GM06990 (cell line): Measurements from ENCODE around the gene AOX1.

Experiments used
- DNase-seq: peaks from one replicate; pipeline ENCODE4 v3.0.0-alpha.2; 2011; ENCODE audit not compliant: insufficient read length; ENCODE audit errors: extremely low read depth
- H3K27me3 ChIP-seq: replicated peaks from 2 replicates; pipeline ENCODE4 v1.6.0; 2011; ENCODE audit warnings: low read length; ENCODE audit not compliant: control insufficient read depth, insufficient read depth
- H3K36me3 ChIP-seq: 2 replicates; pipeline ENCODE4 v1.5.1; 2011; ENCODE audit warnings: low read length; ENCODE audit not compliant: control insufficient read depth, insufficient read depth
- H3K4me3 ChIP-seq: replicated peaks from 2 replicates; pipeline ENCODE4 v1.5.1; 2011; ENCODE audit warnings: low read depth, mild to moderate bottlenecking, control low read depth, low read length
- TF ChIP-seq, protein P1 (sequence below): IDR thresholded peaks from 2 replicates; pipeline ENCODE4 v1.5.1; 2011; ENCODE audit warnings: low read length, control low read depth, mild to moderate bottlenecking, inconsistent platforms; ENCODE audit not compliant: insufficient read depth, poor library complexity, severe bottlenecking

The AOX1 gene

DNA sequence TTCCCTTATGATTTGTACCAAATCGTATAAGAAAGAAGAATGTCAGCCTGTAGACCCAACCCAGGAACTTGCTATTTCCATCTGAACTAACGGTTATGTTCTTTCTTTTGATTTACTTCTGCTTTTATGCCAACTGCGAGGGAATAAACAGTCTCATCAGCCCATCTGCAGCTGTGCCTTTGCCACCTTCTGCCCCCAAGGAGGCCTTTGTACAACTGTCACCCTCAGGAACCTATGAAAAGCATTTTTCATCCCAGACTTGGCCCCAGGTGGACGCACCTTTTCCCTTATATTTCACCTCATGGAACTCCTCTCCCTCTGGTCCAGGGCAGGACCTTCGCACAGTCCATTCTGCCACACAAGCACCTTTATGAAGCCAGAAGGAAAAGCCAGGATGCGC, 109.8 kb downstream of the AOX1 start:
- TF ChIP-seq, protein P1, sequence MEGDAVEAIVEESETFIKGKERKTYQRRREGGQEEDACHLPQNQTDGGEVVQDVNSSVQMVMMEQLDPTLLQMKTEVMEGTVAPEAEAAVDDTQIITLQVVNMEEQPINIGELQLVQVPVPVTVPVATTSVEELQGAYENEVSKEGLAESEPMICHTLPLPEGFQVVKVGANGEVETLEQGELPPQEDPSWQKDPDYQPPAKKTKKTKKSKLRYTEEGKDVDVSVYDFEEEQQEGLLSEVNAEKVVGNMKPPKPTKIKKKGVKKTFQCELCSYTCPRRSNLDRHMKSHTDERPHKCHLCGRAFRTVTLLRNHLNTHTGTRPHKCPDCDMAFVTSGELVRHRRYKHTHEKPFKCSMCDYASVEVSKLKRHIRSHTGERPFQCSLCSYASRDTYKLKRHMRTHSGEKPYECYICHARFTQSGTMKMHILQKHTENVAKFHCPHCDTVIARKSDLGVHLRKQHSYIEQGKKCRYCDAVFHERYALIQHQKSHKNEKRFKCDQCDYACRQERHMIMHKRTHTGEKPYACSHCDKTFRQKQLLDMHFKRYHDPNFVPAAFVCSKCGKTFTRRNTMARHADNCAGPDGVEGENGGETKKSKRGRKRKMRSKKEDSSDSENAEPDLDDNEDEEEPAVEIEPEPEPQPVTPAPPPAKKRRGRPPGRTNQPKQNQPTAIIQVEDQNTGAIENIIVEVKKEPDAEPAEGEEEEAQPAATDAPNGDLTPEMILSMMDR: no peak
- Histone ChIP-seq H3K36me3 (no peaks in the 10 kb centered on the region), H3K27me3 (peaks cover 2% of the 10 kb centered on the region; the same call in 1 of the 2 replicates), H3K4me3 (no peak overlapping the region)
- no peak for DNase-seq

GRCh38 chr2:200698217-200698616, 112.4 kb downstream of the AOX1 start:
- no peak for DNase-seq
- Histone ChIP-seq H3K4me3 (no peak overlapping the region), H3K27me3 (peaks cover 2% of the 10 kb centered on the region; the same call in 1 of the 2 replicates), H3K36me3 (no peaks in the 10 kb centered on the region)
- TF ChIP-seq, protein P1: no peak

DNA sequence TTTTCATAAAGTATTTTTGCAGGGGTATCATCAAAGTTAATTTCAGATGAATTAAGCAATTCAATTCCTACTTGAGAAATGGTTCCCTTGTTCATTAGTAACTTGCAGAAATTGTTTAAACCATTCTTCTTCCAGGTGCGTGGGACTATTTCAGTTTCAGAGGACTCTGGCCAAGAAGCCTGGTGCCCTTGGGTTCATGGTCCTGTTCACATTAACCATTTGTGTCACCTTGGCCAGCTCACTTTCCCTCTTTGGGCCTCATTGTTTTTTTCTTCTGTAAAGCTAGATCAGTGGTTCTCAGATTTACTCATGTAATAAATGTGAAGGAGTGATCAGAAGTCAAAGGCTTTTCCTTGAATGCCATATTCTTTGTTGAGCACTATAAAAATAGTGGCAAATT, 113.5 kb downstream of the AOX1 start:
- no peak overlapping the region for H3K4me3 ChIP-seq
- H3K36me3 ChIP-seq: no peaks in the 10 kb centered on the region
- DNase-seq: no peak
- TF ChIP-seq, protein P1: no peak
- peaks cover 2% of the 10 kb centered on the region; the same call in 1 of the 2 replicates for H3K27me3 ChIP-seq

DNA sequence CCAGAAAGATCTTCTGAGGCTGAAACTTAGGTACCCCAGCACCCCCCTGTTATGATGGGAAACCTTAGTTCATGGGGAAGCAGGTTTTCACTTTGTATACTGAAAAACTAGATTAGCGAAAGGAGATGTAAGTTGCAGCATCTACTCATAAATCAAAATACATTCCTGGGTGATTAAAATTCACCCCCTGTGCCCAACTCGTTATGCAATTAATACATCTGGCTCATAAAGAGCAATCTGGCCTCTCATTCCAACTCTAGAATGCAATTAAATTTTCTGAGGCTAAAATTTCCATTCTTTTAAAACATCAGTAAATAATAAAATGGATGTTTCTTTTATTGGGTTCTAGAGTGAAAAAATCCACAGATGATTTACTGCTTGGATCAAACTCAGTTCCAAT, 115.0 kb downstream of the AOX1 start:
- TF ChIP-seq, protein P1: no peak
- peaks cover 2% of the 10 kb centered on the region; the same call in 1 of the 2 replicates for H3K27me3 ChIP-seq

DNA sequence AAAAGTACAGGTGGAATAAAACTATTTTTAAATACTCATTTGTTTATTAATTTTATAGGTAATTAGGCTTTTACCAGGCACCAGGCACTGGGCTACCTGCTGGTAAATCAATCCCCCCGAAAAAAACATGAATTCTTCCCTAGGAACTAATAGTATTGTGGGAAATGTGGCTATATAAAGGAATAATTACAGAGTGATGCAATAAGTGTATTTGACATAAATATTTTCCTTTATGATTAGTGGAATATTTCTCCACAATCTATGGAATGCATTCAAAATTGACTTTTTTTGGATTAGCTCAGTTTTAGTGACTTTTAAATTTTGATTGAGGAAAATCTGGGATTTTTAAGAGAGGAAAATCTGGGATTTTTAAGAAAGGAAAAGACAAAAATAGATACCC, 116.2 kb downstream of the AOX1 start:
- TF ChIP-seq, protein P1: no peak
- Histone ChIP-seq H3K27me3 (peaks cover 2% of the 10 kb centered on the region; the same call in 1 of the 2 replicates), H3K36me3 (no peaks in the 10 kb centered on the region), H3K4me3 (no peak overlapping the region)
- DNase-seq: no peak

More for the DNA sequence above, 115.0 kb downstream of the AOX1 start:
- DNase-seq: no peak
- Histone ChIP-seq H3K36me3 (no peaks in the 10 kb centered on the region), H3K4me3 (no peak overlapping the region)

DNA sequence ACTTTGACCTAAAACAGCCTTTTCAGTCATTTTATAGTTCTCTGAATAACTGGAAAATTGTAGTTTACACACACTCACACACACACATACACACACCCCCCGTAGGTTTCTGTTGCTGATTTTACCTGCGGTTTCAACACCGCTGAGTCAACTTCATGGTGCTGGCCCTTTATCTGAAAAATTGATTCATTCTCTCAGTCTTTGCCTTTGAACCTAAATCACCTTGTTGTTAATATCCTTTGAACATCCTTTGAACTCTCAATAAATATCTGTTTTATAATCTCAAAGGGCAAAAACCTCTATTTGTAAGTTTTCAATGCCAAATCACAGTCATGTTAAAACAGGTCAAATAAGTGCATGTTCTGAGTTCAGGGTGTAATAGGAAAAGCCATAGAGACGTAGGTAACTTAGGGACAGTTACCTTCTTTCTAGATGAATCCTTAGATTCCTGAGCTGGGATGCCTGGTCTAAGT, 116.9 kb downstream of the AOX1 start:
- Histone ChIP-seq H3K36me3 (no peaks in the 10 kb centered on the region), H3K4me3 (no peak overlapping the region), H3K27me3 (peaks cover 2% of the 10 kb centered on the region; the same call in 1 of the 2 replicates)
- DNase-seq: no peak
- TF ChIP-seq, protein P1: no peak
